H1 (cell line): ENCODE measurements around the gene ANXA3. TPM values are rescaled to one million over a fixed set of nuclear protein-coding genes. Genes with fewer than 3 reads are reported as not detected.

ENCODE experiments used
- CTCF ChIA-PET: fragments of 300-600 bp; sonication (Branson Sonifier 250); formaldehyde crosslinking; loops from one replicate; lab custom pipeline; 2021; ENCODE audit not compliant: partially characterized antibody; lab: Charles Lee
- POLR2A ChIA-PET: fragments of 300-600 bp; sonication (Branson Sonifier 250); formaldehyde crosslinking; loops from one replicate; lab custom pipeline; 2021; ENCODE audit warnings: inconsistent platforms; ENCODE audit not compliant: partially characterized antibody; lab: Charles Lee
- DNase-seq, 2 experiments: peaks; one replicate each; pipeline versions ENCODE4 v3.0.0 to v3.0.0-alpha.2; 2010 to 2022; ENCODE audit warnings: low spot score in 2 of 2, low read depth in 1 of 2, mixed read lengths in 1 of 2
- FAIRE-seq: peaks from 2 replicates; lab custom pipeline; 2011; peaks lifted over from hg19 to GRCh38; lab: Jason Lieb, UNC
- H2AFZ ChIP-seq: 2 replicates; pipeline ENCODE4 v1.8.1; 2012; ENCODE audit warnings: low read length, inconsistent platforms
- H2AK5ac ChIP-seq: 2 replicates; pipeline ENCODE4 v1.6.1; 2013; ENCODE audit warnings: low read depth, low read length
- H2BK120ac ChIP-seq: replicated peaks from 2 replicates; pipeline ENCODE3; 2013; ENCODE audit warnings: low read depth, low read length, inconsistent platforms
- H2BK12ac ChIP-seq: 2 replicates; pipeline ENCODE4 v1.6.1; 2013; ENCODE audit warnings: low read depth, low read length
- H2BK15ac ChIP-seq: 2 replicates; pipeline ENCODE4 v1.6.1; 2013; ENCODE audit warnings: low read length
- H2BK20ac ChIP-seq: 2 replicates; pipeline ENCODE4 v1.6.1; 2013; ENCODE audit warnings: low read length
- H2BK5ac ChIP-seq: 2 replicates; pipeline ENCODE4 v1.6.1; 2013; ENCODE audit warnings: low read depth, low read length
- H3K14ac ChIP-seq: 2 replicates; pipeline ENCODE4 v1.6.1; 2013; ENCODE audit warnings: inconsistent platforms; ENCODE audit not compliant: insufficient read length
- H3K18ac ChIP-seq: 2 replicates; pipeline ENCODE4 v1.6.1; 2013; ENCODE audit warnings: low read length; ENCODE audit errors: extremely low read depth
- H3K23ac ChIP-seq: 2 replicates; pipeline ENCODE4 v1.6.1; 2013; ENCODE audit warnings: inconsistent platforms; ENCODE audit not compliant: insufficient read length
- H3K23me2 ChIP-seq: 2 replicates; pipeline ENCODE4 v1.6.1; 2013; ENCODE audit warnings: low read depth, low read length
- H3K27ac ChIP-seq: 2 replicates; pipeline ENCODE4 v1.6.1; 2011; ENCODE audit warnings: low read depth, low read length, inconsistent platforms
- H3K27me3 ChIP-seq, 4 experiments: replicated peaks in 1 of 4; 1 replicate in 1 of 4; 2 replicates in 3 of 4; pipeline versions ENCODE4 v1.6.1 to v1.8.1; 2011 to 2013; ENCODE audit warnings: low read length in 3 of 4, mild to moderate bottlenecking in 3 of 4, inconsistent platforms in 2 of 4, mixed read lengths in 2 of 4, moderate library complexity in 1 of 4; ENCODE audit not compliant: control insufficient read depth in 3 of 4, insufficient read depth in 3 of 4; ENCODE audit errors: extremely low read depth in 1 of 4
- H3K36me3 ChIP-seq, 4 experiments: 2 replicates each; pipeline versions ENCODE4 v1.6.1 to v1.8.1; 2011 to 2013; ENCODE audit warnings: mild to moderate bottlenecking in 4 of 4, low read length in 3 of 4, moderate library complexity in 2 of 4, control low read depth in 1 of 4, inconsistent platforms in 1 of 4; ENCODE audit not compliant: insufficient read depth in 4 of 4, control insufficient read depth in 2 of 4
- H3K4ac ChIP-seq: replicated peaks from 2 replicates; pipeline ENCODE3; 2013; ENCODE audit warnings: low read length, low read depth, mixed read lengths, inconsistent platforms; ENCODE audit not compliant: insufficient read length
- H3K4me1 ChIP-seq, 4 experiments: replicated peaks in 1 of 4; 1 replicate in 1 of 4; 2 replicates in 3 of 4; pipeline versions ENCODE4 v1.6.1 to v1.8.1; 2011 to 2013; ENCODE audit warnings: low read length in 3 of 4, inconsistent platforms in 2 of 4, mixed read lengths in 1 of 4; ENCODE audit not compliant: insufficient read depth in 4 of 4, control insufficient read depth in 3 of 4
- H3K4me2 ChIP-seq, 2 experiments: 2 replicates each; pipeline versions ENCODE4 v1.6.1 to v1.8.1; 2011 to 2013; ENCODE audit warnings: low read depth in 2 of 2, low read length in 2 of 2, control low read depth in 1 of 2, inconsistent platforms in 1 of 2, mild to moderate bottlenecking in 1 of 2; ENCODE audit not compliant: insufficient read depth in 1 of 2
- H3K4me3 ChIP-seq, 4 experiments: fragments of 200-600, 300-600 bp in 1 of 4; sonication (generic), shearing (Covaris generic), sonication (Bioruptor Twin) in 1 of 4; 2 replicates each; pipeline versions ENCODE4 v1.5.1 to v1.8.1; 2011 to 2016; ENCODE audit warnings: low read length in 4 of 4, low read depth in 3 of 4, control low read depth in 2 of 4, inconsistent platforms in 2 of 4, mild to moderate bottlenecking in 2 of 4, mixed read lengths in 1 of 4, moderate library complexity in 1 of 4; ENCODE audit not compliant: insufficient read depth in 2 of 4; ENCODE audit errors: extremely low read depth in 1 of 4
- H3K56ac ChIP-seq: replicated peaks from 2 replicates; pipeline ENCODE3; 2013; ENCODE audit warnings: low read depth, mild to moderate bottlenecking, mixed read lengths, low read length, inconsistent platforms; ENCODE audit not compliant: insufficient read length
- H3K79me1 ChIP-seq: 2 replicates; pipeline ENCODE4 v1.6.1; 2013; ENCODE audit warnings: low read depth, low read length, control low read depth
- H3K79me2 ChIP-seq, 2 experiments: 2 replicates each; pipeline versions ENCODE4 v1.6.1 to v1.8.1; 2012 to 2013; ENCODE audit warnings: low read length in 2 of 2, mild to moderate bottlenecking in 2 of 2, inconsistent platforms in 1 of 2; ENCODE audit not compliant: insufficient read depth in 2 of 2, control insufficient read depth in 1 of 2
- H3K9ac ChIP-seq, 4 experiments: replicated peaks in 1 of 4; 1 replicate in 1 of 4; 2 replicates in 3 of 4; pipeline versions ENCODE4 v1.6.1 to v1.8.1; 2011 to 2013; ENCODE audit warnings: low read depth in 3 of 4, low read length in 3 of 4, control low read depth in 2 of 4, mild to moderate bottlenecking in 2 of 4, moderate library complexity in 2 of 4, inconsistent platforms in 1 of 4; ENCODE audit errors: extremely low read depth in 1 of 4
- H3K9me3 ChIP-seq, 2 experiments: 2 replicates each; pipeline versions ENCODE4 v1.6.1 to v1.8.1; 2012 to 2013; ENCODE audit warnings: mild to moderate bottlenecking in 2 of 2, moderate library complexity in 2 of 2, control low read depth in 1 of 2, inconsistent platforms in 1 of 2, low read depth in 1 of 2, low read length in 1 of 2, mixed read lengths in 1 of 2; ENCODE audit not compliant: insufficient read depth in 2 of 2
- H4K20me1 ChIP-seq, 2 experiments: replicated peaks in 1 of 2; 2 replicates each; pipeline versions ENCODE3 to v1.8.1; 2011 to 2013; ENCODE audit warnings: inconsistent platforms in 2 of 2, low read length in 2 of 2, mild to moderate bottlenecking in 1 of 2; ENCODE audit not compliant: insufficient read depth in 2 of 2, control insufficient read depth in 1 of 2
- H4K5ac ChIP-seq: 2 replicates; pipeline ENCODE4 v1.6.1; 2013; ENCODE audit warnings: low read length, low read depth, mixed read lengths, inconsistent platforms; ENCODE audit not compliant: insufficient read length
- H4K8ac ChIP-seq: 2 replicates; pipeline ENCODE4 v1.8.0; 2013; ENCODE audit warnings: mild to moderate bottlenecking, moderate library complexity, low read length, inconsistent platforms; ENCODE audit not compliant: insufficient read depth; ENCODE audit errors: extremely low read depth
- H4K91ac ChIP-seq: replicated peaks from 2 replicates; pipeline ENCODE3; 2013; ENCODE audit warnings: low read length, mixed read lengths, inconsistent platforms; ENCODE audit not compliant: insufficient read length
- ASH2L ChIP-seq: fragments of 200-600, 300-600 bp; sonication (generic); IDR thresholded peaks from one replicate; pipeline ENCODE4 v1.7.1; 2017; ENCODE audit warnings: low read length
- ATF2 ChIP-seq: IDR thresholded peaks from 2 replicates; pipeline ENCODE4 v1.6.1; 2012; ENCODE audit warnings: low read length, inconsistent platforms
- CEBPB ChIP-seq: IDR thresholded peaks from 2 replicates; pipeline ENCODE4 v1.6.1; 2012; ENCODE audit warnings: low read depth, low read length
- HDAC2 ChIP-seq, 2 experiments: fragments of 300-600 bp in 1 of 2; sonication (generic) in 1 of 2; IDR thresholded peaks; 2 replicates each; pipeline ENCODE4 v1.6.1; 2011 to 2012; ENCODE audit warnings: low read depth in 2 of 2, low read length in 2 of 2, mild to moderate bottlenecking in 2 of 2, moderate library complexity in 2 of 2, borderline replicate concordance in 1 of 2, inconsistent platforms in 1 of 2
- JUN ChIP-seq: IDR thresholded peaks from 2 replicates; pipeline ENCODE4 v1.6.1; 2011; ENCODE audit warnings: low read depth, mild to moderate bottlenecking, improper control_type of control experiment, low read length
- NANOG ChIP-seq: IDR thresholded peaks from 2 replicates; pipeline ENCODE4 v1.6.1; 2011; ENCODE audit warnings: low read length, low read depth, mild to moderate bottlenecking, inconsistent platforms; ENCODE audit not compliant: insufficient read depth, poor library complexity, severe bottlenecking
- NRF1 ChIP-seq: IDR thresholded peaks from 2 replicates; pipeline ENCODE4 v1.6.1; 2011; ENCODE audit warnings: mild to moderate bottlenecking, low read depth, low read length, improper control_type of control experiment
- POU5F1 ChIP-seq: IDR thresholded peaks from 2 replicates; pipeline ENCODE4 v1.6.1; 2011; ENCODE audit warnings: low read depth, mild to moderate bottlenecking, low read length, moderate library complexity
- RFX5 ChIP-seq: IDR thresholded peaks from 2 replicates; pipeline ENCODE4 v1.6.1; 2011; ENCODE audit warnings: low read depth, low read length, improper control_type of control experiment, borderline replicate concordance
- RXRA ChIP-seq: IDR thresholded peaks from 2 replicates; pipeline ENCODE4 v1.6.1; 2011; ENCODE audit warnings: low read depth, mild to moderate bottlenecking, low read length, moderate library complexity; ENCODE audit not compliant: insufficient read depth
- SIX5 ChIP-seq: IDR thresholded peaks from 2 replicates; pipeline ENCODE4 v1.6.1; 2011; ENCODE audit warnings: mild to moderate bottlenecking, low read depth, low read length
- SP4 ChIP-seq: IDR thresholded peaks from 2 replicates; pipeline ENCODE4 v1.6.1; 2012; ENCODE audit warnings: low read length, inconsistent platforms
- WGBS, 2 experiments: shearing (Covaris generic) in 1 of 2; methylation state at CpG; one replicate each; pipeline versions ENCODE4 v1.1.6 to v1.1.7; 2013 to 2015; ENCODE audit warnings: low lambda C conversion rate in 2 of 2, mixed read lengths in 2 of 2, inconsistent platforms in 1 of 2, low coverage in 1 of 2, missing lambda C conversion rate in 1 of 2; ENCODE audit not compliant: insufficient replicate concordance in 2 of 2, insufficient coverage in 1 of 2, insufficient read length in 1 of 2; ENCODE audit errors: extremely low coverage in 1 of 2, missing lambda C conversion rate in 1 of 2; 5-methylcytosine and 5-hydroxymethylcytosine counted together
- polyA plus RNA-seq, 7 experiments: library from polyadenylated mRNA; depleted of rRNA in 3 of 7; stranded (reverse) in 5 of 7; unstranded in 2 of 7; fragments of >200 nt in 5 of 7; fragments of 200-250 nt in 2 of 7; gene quantifications; 1 replicate in 5 of 7; 2 replicates in 1 of 7; 4 replicates in 1 of 7; pipeline versions ENCODE4 v1.2.1 to v1.2.3, GENCODE V29; 2011 to 2013; ENCODE audit warnings: missing spikeins in 2 of 7, mixed read lengths in 2 of 7
- total RNA-seq: library from RNA; stranded (reverse); fragmentation: NEBNext Ultra II Directional; extraction: Animal tissue kit (Norgen Biotek cat#: 25700); gene quantifications from 2 replicates; pipeline ENCODE4 v1.2.1, GENCODE V29; 2021

Gene ANXA3
- total and polyA plus RNA-seq, 2 of the 8 experiments (the other 6 are each of a cell fraction or from before 2014, with no cell fraction given): 10.3 to 27.3 TPM

DNA sequence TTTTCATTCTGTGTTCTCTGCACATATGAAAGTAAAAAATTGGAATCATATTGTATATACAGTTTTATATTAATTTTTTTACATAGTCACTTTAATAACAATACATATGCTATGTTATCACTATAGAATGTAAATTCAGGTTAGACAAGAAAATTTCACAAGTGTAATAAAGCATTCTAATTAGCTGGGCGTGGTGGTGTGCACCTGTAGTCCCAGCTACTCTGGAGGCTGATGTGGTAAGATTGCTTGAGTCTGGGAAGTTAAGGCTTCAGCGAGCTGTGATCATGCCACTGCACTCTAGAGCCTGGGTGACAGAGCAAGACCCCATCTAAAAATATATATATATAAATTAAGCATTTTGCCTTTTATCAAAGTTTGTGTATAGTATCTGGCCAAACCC is 95.7 kb downstream of the ANXA3 start:
- Histone ChIP-seq H4K20me1 (no peaks in the 10 kb centered on the region), H3K4ac (no peak overlapping the region), H4K5ac (no peak overlapping the region), H2BK15ac (no peak overlapping the region), H2BK5ac (no peak overlapping the region), H3K36me3 (no peaks in the 10 kb centered on the region), H3K9ac (no peak overlapping the region), H3K18ac (no peak overlapping the region), H3K14ac (no peak overlapping the region), H4K91ac (no peak overlapping the region), H2BK12ac (no peak overlapping the region), H3K4me1 (no peaks in the 10 kb centered on the region), H3K4me3 (no peak overlapping the region), H2BK20ac (no peak overlapping the region), H3K56ac (no peak overlapping the region), H3K23me2 (no peaks in the 10 kb centered on the region), H3K27ac (no peak overlapping the region), H2AK5ac (no peak overlapping the region), H3K4me2 (no peak overlapping the region), H3K79me1 (no peaks in the 10 kb centered on the region), H3K9me3 (no peaks in the 10 kb centered on the region), H2BK120ac (no peak overlapping the region), H3K23ac (no peak overlapping the region), H4K8ac (no peak overlapping the region), H3K27me3 (no peaks in the 10 kb centered on the region), H3K79me2 (no peaks in the 10 kb centered on the region), H2AFZ (no peak overlapping the region)
- 88% methylated on average over 2 of the region's 2 CpGs; no CpG with 5 or more reads in 1 of the 2 experiments for whole genome bisulfite sequencing, 2 experiments
- ChIA-PET POLR2A (interaction anchor here (0.6 kb wide), 1 partner anchor 407 kb away, joined by 3 read pairs; no protein-coding TSS in a partner anchor), CTCF (interaction anchor here (0.6 to 5.6 kb wide), 8 partner anchors 10 to 208 kb away, joined by 3 to 50 read pairs (median 3); no protein-coding TSS in a partner anchor)
- FAIRE-seq: no peak
- DNase-seq: no peak
- no peak for TF ChIP-seq SP4
- no peak for TF ChIP-seq RFX5
- TF ChIP-seq NRF1: no peak
- TF ChIP-seq SIX5: no peak
- no peak for TF ChIP-seq NANOG
- TF ChIP-seq HDAC2 (IDR thresholded peaks at IDR 0.05; ENCODE audit: borderline replicate concordance in 1 of 2, low read depth in 2 of 2, low read length in 2 of 2): no peak
- no peak for TF ChIP-seq POU5F1
- no peak for TF ChIP-seq RXRA
- no peak for TF ChIP-seq ASH2L
- no peak for TF ChIP-seq JUN
- TF ChIP-seq ATF2: no peak
- TF ChIP-seq CEBPB: no peak
